Jurkat, Clone E6-1 (cell line): ENCODE measurements around the gene CMTM7. TPM values are rescaled to one million over a fixed set of nuclear protein-coding genes. Genes with fewer than 3 reads are reported as not detected.
A peak's percentile ranks its signal among the peaks of the same experiment; 100 is the strongest.

Experiments used
- DNase-seq: peaks from one replicate; pipeline ENCODE4 v3.0.0-alpha.2; 2011; ENCODE audit warnings: low read depth, low spot score
- H3K4me3 ChIP-seq: 2 replicates; pipeline ENCODE4 v1.5.1; 2011; ENCODE audit warnings: mild to moderate bottlenecking, low read length, control low read depth, moderate library complexity
- polyA plus RNA-seq: library from polyadenylated mRNA; unstranded; fragments of >200 nt; gene quantifications from one replicate; pipeline ENCODE4 v1.2.1, GENCODE V29; 2012; ENCODE audit warnings: missing spikeins; ENCODE audit not compliant: insufficient read length, insufficient read depth

Gene CMTM7, protein sequence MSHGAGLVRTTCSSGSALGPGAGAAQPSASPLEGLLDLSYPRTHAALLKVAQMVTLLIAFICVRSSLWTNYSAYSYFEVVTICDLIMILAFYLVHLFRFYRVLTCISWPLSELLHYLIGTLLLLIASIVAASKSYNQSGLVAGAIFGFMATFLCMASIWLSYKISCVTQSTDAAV
- not detected for polyA plus RNA-seq

DNA sequence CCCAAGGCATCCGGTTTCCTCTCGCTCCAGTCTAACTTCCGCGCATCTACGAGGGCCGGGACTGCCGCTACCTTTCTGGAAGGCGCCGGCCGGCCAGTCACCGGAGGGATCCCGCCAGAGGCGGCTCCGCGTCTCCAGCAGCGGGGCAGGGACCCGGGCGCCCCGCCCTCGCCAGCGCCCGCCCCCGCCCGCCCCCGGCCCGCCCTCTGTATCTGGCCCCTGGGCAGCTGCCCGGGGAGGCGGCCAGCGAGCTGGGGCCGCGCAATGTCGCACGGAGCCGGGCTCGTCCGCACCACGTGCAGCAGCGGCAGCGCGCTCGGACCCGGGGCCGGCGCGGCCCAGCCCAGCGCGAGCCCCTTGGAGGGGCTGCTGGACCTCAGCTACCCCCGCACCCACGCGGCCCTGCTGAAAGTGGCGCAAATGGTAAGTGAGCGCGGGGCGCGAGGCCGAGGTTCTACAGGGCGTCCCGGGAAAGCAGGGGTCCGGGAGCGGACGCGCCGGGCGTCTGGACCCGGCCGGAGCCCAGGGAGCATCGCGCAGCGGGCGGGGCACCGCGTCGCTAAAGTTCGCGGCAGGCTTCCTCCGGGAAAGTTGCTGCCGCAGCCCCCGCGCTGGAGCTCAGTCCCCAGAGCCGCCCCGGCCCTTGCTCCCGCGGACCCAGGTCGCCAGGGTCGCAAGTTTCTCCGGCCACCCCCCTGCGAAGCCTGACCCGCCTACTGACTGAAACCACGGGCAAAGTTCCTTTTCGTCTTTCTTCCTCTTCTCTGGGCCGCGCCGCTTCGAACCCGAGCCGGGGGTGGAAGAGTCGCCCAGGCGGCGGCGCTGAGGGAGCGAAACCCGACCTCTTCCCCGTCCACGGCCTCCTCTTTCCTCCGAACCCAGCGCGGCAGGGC, at the start of gene CMTM7:
Gene CMTM7, plus strand, starts transcription at position 211 of the 893 bp plus-strand sequence. Its CDS starts 54 bp downstream, at position 265.
- H3K4me3 ChIP-seq: no peak within 1 kb of the TSS
- DNase-seq: no peak

DNA sequence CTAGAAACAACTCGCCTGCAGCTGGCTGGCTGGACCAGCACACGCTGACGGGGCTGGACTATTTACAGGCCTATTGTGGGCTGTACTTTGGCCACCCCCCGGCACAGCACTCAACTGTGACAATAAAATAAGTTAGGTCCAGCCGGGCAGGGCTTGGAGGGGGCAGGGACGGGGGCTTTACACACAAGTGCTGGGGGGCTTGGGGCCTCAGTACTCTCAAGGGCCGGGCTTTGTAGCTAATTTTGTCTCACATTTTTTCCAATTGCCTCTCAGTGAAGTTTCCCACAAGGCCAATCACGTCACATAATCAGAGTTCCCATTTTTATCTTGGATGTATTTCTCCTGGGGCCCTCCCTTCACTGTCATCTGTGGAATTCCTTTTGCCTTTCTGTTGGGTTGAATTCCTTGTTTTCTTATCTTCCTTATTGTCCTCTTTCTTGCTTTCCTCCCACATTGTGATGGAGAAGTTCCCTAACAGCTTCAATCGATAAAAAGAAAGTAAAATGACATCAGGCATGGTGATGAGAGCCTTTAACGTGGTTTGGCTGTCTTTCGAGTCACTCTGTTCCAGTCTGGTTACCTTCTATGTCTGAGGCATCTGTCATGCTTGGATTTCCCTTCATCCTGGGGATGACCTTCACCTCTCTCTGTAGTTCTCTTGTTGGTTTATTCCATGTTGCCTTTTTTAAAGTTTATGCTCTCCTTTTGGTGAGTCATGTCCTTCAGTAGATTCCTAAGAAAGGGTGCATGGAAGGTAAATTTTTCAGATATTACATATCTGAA, 44.1 kb upstream of the CMTM7 start:
- DNase-seq: no peak
- no peak overlapping the region for H3K4me3 ChIP-seq

DNA sequence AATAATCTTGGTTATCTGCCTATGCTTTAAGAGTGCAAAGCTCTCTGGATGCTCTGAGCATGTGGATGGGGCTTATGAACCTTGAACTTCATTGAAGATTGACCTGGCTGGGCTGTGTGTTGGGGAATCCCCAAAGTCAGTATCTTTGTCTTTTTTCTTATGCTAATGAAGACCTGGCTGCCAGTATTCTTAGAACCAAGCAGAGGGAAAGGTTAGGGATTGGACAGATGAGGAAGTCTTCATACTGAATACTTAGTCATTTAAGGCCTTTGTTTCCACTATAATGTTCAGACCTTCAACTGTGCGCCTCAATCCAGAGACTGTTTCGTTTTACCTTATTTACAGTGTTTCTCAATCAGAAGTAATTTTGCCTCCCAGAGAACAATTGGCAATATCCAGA, 42.5 kb upstream of the CMTM7 start:
- H3K4me3 ChIP-seq: no peak overlapping the region
- no peak for DNase-seq

DNA sequence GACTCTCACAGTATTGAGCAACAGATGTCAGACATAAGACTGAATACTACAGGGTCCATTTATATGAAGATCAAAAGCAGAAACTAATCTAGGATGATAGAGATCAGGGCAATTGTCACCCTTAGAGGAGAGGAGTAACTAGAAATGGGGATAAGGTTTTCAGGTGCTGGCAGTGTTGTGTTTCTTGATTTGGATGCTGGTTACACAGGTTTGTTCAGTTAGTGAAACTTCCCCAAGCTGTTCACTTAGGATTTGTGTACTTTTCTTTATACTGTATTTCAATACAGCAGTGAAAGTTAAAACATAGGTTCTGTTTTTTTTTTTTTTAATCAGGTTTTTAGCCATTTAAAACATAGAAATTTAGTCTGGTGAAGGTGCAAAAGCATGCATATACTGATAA, 39.1 kb upstream of the CMTM7 start:
- no peak overlapping the region for H3K4me3 ChIP-seq
- DNase-seq: no peak

DNA sequence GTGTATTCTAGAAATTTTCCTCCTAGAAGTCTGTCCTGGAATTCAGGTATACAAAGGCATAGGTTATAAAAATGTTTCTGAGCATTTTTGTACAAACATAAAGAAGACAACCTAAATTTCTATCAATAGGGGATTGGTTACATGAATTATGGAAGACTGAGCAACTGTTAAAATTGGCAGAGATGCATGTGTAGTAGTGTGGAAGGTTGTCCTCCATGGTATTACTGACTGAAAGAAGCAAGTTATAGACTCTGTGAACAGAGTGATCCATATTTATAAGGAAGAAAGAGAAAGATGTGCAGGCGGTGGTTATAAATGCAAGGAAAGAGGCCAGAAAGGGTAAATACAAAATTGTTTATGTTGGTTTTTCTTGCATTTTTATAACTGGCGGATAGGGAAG, 38.3 kb upstream of the CMTM7 start:
- no peak overlapping the region for H3K4me3 ChIP-seq
- no peak for DNase-seq

GRCh38 chr3:32354362-32354778, 37.3 kb upstream of the CMTM7 start:
- no peak for DNase-seq

GRCh38 chr3:32355751-32356291, 35.8 kb upstream of the CMTM7 start:
- DNase-seq: no peak
- H3K4me3 ChIP-seq: no peak overlapping the region

More at GRCh38 chr3:32354362-32354778, 37.3 kb upstream of the CMTM7 start:
- no peak overlapping the region for H3K4me3 ChIP-seq

DNA sequence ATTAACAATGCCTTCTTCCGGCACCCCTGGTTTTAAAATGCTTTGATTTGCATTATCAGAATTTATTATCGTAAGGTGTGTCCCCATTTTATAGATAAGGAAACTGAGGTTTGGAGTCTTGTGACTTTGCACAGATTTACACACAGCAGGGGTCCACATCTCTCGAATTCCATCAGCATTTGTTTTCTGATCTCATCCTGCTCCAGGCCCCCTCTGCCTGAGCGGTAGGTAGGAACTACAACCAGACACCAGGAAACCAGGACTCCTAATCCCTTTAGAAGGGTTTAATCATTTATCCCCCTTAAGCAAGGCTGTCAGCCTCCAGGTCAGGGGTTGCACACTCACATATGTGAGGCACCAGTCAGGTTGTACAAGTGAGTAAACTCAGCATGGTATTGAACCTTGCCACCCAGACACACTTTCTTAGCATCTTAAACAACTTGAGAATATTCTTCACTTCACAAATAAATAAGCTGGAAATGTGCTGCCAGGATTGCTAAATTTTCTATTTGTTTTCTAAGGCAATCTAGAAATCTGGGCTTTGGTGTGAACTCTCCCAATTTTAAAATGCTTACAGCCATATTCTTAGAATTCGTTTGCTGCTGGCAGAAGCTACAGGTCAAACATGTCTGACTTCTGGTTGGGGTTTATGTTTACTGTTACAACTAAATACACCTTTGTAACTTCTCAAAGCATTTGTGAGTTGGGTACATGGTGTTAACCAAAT, 31.7 kb upstream of the CMTM7 start:
- DNase-seq: no peak
- no peak overlapping the region for H3K4me3 ChIP-seq

DNA sequence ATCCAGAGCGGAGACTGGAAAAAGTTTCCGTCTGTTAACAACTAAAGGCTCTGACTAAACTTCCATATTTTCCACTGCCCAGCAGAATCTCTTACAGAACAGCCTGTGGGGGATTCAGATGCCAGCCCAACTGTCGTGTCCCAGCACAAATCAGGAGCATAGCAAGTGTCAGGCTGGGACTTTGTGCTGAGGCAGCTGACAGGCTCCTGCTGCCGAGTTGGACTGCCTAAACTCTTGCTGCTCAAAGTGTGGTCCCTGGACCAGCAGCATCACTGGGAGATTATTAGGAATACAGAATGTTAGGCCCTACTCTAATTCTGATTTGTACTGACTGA, 31.2 kb upstream of the CMTM7 start:
- no peak for DNase-seq
- no peak overlapping the region for H3K4me3 ChIP-seq

GRCh38 chr3:32366638-32367397, 24.8 kb upstream of the CMTM7 start:
- no peak overlapping the region for H3K4me3 ChIP-seq
- DNase-seq: peak; percentile 47

DNA sequence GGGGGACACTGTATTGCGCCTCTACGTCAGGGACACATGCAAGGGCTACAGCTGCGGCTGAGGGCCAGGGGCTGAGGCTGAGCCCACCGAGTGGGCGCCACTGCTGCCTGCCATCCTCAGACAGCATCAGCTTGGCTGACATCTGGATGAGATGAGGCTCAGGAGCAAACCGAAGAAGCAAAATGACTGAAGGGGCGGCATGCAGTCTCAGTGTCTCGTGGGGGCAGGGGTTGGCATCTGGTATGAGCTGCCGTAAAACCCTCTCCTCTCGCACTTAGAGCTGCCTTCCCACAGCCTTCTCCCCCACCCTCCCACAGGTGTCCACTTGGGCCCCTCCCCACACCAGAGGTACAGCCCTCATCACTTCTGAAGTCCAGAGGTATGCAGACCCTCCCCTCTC, 24.2 kb upstream of the CMTM7 start:
- H3K4me3 ChIP-seq: no peak overlapping the region
- DNase-seq: no peak

DNA sequence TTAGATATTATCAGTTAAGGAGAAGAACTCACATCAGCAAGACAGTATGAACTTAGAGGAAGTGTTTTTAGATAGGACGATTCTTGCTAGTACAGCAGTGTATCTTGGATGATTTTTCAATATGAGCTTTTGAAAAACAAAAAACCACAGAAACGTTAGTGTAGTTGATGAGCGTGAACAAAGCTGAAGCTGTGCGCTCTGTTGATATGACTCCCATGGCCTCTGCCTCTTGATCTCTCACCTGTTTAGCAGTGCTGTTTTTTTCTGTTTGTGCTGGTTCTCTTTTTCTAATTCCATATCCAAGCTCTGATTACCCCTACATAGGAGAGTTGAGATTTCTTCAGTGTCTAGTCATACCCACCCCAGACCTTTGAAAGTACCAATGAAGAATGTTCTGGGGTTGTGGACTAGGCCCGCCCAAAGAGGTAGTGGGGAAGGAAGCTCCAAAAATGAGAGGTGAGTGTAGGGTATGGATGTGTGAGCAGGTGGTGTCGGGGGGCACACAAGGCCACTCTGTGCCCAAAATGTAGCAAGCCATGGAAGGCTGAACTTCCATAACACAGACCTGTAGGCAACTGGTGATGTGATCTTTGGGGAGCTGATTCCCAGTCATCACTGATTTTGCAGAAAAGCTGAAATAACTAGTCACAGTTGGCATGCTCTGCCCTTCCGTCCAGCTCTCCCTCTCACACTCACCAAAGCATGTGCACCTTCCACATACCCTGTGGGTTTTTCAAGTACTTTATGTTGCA, 20.0 kb upstream of the CMTM7 start:
- peak; percentile 69 for DNase-seq
- no peak overlapping the region for H3K4me3 ChIP-seq

- no peak for DNase-seq
- no peak overlapping the region for H3K4me3 ChIP-seq
Measured at GRCh38 chr3:32372213-32372490, 19.5 kb upstream of the CMTM7 start.

DNA sequence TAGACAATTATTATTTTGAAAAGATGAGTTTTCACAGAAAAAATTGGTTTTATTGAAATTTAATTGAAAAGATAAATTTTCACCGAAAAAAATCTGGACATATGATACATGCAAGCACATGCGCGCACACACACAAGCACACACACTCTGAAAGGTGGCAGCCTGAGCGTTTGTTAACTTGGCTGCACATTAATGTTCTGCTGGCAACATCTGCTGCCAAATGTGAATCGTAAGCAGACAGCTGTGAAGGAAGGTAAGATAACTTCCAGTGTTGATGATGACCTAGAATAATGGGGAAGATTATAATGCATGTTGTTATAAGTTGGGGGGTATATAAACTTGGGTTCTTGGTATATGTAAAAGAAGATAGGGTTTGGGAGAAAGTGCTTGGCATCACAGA, 18.4 kb upstream of the CMTM7 start:
- H3K4me3 ChIP-seq: no peak overlapping the region
- DNase-seq: no peak

DNA sequence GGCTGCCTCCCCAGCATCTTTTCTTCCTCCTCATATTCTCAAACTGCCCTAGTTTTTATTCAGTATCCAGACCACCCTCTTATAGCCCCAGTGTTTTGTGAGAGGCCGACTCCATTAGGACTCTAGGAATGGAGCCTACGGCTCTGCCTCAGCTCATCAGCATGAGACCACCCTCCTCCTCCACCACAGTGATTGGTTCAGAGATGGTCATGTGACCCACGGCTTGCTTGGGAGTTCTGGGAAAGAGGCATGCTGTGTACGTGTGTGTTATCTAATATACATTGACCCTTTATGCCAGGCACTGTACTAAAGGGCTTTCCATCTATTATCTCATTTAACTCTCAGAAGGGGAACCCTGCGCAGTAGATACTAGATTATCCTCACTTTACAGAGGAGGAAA, 17.8 kb upstream of the CMTM7 start:
- H3K4me3 ChIP-seq: no peak overlapping the region
- DNase-seq: no peak

GRCh38 chr3:32374788-32375595, 16.7 kb upstream of the CMTM7 start:
- no peak overlapping the region for H3K4me3 ChIP-seq
- peak; percentile 79 for DNase-seq

DNA sequence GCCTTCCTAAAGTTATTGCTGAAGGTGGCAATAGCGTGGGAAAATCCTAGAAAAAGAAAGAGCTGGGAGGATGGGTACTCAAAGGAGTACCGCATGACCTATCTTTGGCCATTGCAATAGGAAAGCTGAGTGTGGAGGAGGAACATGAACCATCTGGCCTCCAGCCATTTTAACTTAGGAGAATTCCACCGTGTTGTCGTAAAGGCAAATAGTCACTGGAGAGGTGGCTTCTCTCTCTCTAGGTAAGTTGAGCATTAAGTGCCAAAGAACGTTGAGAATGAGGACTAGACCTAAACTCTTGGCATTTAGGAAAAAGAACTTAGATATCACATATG, 16.1 kb upstream of the CMTM7 start:
- H3K4me3 ChIP-seq: no peak overlapping the region
- DNase-seq: no peak
